Spinal cord (tissue), 10 donors: ENCODE measurements around the gene BRD1. TPM values are rescaled to one million over a fixed set of nuclear protein-coding genes. Genes with fewer than 3 reads are reported as not detected.
A peak's percentile ranks its signal among the peaks of the same experiment; 100 is the strongest.

Experiments
- DNase-seq, 6 donors: peaks; one replicate each; pipeline versions ENCODE4 v3.0.0 to v3.0.0-alpha.2; 2013 to 2015; ENCODE audit warnings: low spot score in 6 of 6, low read depth in 4 of 6
- H3K27ac ChIP-seq: one replicate; pipeline ENCODE4 v1.5.1; 2013; ENCODE audit warnings: low read depth, low read length, control low read depth
- H3K27me3 ChIP-seq: one replicate; pipeline ENCODE4 v1.6.1; 2013; ENCODE audit warnings: low read length; ENCODE audit not compliant: control insufficient read depth, insufficient read depth
- H3K36me3 ChIP-seq: one replicate; pipeline ENCODE4 v1.6.1; 2013; ENCODE audit warnings: low read length; ENCODE audit not compliant: control insufficient read depth, insufficient read depth
- H3K4me1 ChIP-seq: one replicate; pipeline ENCODE4 v1.6.1; 2013; ENCODE audit warnings: low read length; ENCODE audit not compliant: control insufficient read depth, insufficient read depth
- H3K4me3 ChIP-seq: one replicate; pipeline ENCODE4 v1.5.1; 2013; ENCODE audit warnings: low read depth, low read length, control low read depth
- H3K9me3 ChIP-seq: one replicate; pipeline ENCODE4 v1.6.1; 2013; ENCODE audit warnings: low read length; ENCODE audit not compliant: control insufficient read depth, insufficient read depth
- WGBS: methylation state at CpG from one replicate; pipeline ENCODE4 v1.1.5; 2013; ENCODE audit warnings: missing lambda C conversion rate; ENCODE audit not compliant: insufficient coverage; 5-methylcytosine and 5-hydroxymethylcytosine counted together
- polyA plus RNA-seq, 2 donors: library from polyadenylated mRNA; unstranded; fragments of 120-200 nt; gene quantifications; one replicate each; pipeline ENCODE4 v1.2.1, GENCODE V29; 2013; ENCODE audit not compliant: insufficient read length in 2 of 2
- total RNA-seq, 2 donors: library from RNA; depleted of rRNA in 1 of 2; stranded (reverse); fragments of 120-200 nt in 1 of 2; fragments of >200 nt in 1 of 2; gene quantifications; one replicate each; pipeline versions ENCODE4 v1.2.3 to v1.2.4, GENCODE V29; 2013 to 2014
- donor health status: healthy.

Gene BRD1
- total and polyA plus RNA-seq, 4 donors, result 25.7 to 43.2 (median 32.0) TPM

DNA sequence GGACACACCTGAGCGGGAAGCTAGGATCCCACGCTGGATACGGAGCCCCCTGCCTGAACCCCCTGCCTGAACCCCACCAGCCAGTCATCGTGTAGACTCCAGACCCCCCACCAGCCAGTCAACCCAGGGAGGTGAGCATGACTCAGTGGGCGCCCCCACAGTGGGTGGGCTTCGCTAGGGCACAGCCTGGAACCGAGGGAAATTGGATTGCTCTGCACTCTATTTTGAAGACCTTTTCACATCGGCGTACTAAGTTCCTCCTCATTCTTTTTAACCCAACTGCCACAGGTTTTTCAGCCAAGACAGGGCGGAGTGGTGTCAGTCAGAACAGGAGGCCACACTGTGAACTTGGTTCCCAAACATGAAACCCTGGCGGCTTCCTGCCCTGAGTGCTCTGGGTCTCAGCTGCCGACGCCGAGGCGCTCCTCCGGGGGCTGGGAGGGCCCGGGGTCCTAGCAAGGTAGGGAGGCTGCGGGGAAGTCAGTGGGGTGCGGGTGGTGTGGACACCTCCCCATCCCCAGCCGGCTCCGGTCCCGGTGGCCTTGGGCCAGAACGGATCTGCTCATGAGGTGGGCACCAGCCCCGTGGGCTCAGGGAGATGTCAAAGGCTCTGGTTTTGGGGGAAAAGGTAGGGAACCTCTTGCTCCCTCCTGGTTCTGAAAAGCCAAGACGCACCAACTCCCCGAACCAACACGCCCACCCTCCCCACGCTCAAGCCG is 57.0 kb downstream of the BRD1 start:
- Histone ChIP-seq H3K4me3 (no peak overlapping the region), H3K4me1 (peaks cover 21% of the 10 kb centered on the region), H3K36me3 (peaks cover 67% of the 10 kb centered on the region), H3K27me3 (no peaks in the 10 kb centered on the region), H3K9me3 (no peaks in the 10 kb centered on the region), H3K27ac (no peak overlapping the region)
- no peak for DNase-seq
- WGBS, result 73% methylated on average over 11 of the region's 29 CpGs

DNA sequence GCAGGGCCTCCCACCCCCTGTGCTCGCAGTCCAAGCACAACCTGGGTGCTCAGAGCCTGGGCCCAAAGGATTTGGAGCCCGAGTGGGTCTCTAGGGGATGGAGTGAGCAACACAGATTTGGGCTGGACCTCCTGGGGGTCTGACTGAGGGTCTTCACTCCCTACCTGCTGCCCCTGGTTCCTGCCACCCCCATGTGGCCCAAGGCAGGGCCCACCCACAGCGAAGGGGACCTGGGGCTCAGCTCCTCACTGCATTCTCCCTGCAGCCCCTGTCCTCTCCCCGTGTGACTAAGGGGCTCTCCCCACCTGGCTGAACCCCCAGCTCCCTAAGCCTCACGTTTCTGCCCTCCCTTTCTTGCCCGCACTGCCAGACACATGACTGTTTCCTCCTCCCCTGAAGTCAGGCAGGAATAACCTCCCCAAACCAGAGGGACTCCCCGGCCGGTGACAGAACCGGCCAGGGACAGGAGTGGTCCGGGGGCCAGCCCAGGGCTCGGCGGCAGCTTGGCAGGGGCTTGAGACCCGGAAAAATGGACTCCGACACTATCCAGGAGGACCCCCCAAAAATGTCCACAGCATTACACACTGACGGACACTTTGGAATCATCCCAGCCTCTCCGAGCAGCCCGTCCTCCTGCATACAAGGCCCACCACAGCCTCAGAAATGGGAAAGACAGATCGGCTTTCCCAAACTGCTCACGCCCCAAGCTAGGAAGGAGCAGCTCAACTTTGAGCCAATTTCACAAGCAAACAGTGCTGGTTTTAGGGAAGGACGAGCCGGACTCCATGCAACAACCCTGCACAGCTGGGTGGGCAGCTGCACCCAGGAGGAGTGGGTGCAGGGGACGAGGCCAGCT is 57.8 kb downstream of the BRD1 start:
- 86% methylated on average over 22 of the region's 22 CpGs for WGBS
- Histone ChIP-seq H3K4me1 (peaks cover 21% of the 10 kb centered on the region), H3K27ac (no peak overlapping the region), H3K9me3 (no peaks in the 10 kb centered on the region), H3K27me3 (no peaks in the 10 kb centered on the region), H3K36me3 (peaks cover 59% of the 10 kb centered on the region), H3K4me3 (no peak overlapping the region)
- no peak for DNase-seq

DNA sequence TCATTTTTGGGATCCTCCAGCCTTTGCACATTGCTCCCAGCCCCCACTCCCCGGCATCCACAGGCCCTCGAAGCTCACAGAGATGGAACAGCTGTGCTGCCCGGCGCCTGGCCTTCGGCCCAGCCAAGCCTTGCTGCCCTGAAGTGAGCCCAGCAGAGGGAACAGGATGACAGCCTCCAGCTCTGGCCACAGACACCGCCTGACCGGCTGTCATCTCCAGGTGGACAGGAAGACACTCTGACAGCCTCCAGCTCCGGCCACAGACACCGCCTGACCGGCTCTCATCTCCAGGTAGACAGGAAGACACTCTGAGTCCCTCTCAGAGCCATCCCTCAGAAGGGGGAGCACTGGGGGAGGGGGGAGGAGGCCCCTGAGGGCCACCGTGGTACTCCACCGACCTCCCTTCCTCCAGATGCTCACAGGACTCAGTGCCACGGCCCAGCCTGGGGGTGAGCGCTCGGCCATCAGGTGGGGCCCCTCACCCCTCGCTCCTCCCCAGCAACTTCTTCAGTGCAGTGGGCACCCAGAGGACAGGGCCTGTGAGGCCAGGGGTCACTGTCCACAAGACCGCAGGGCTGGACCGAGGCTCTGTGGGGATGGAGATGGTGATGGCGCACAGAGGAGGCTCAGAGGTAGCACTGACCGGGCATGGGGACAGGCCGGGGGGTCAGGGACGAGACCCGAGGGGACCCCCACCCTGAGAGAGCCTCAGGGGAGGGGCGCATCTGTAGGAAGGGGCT is 58.6 kb downstream of the BRD1 start:
- Histone ChIP-seq H3K36me3 (peaks cover 51% of the 10 kb centered on the region), H3K9me3 (no peaks in the 10 kb centered on the region), H3K4me1 (peaks cover 21% of the 10 kb centered on the region), H3K27me3 (no peaks in the 10 kb centered on the region), H3K4me3 (no peak overlapping the region), H3K27ac (no peak overlapping the region)
- WGBS, result 70% methylated on average over 21 of the region's 24 CpGs
- peak in 1 of 6 donors; percentile 43 for DNase-seq

DNA sequence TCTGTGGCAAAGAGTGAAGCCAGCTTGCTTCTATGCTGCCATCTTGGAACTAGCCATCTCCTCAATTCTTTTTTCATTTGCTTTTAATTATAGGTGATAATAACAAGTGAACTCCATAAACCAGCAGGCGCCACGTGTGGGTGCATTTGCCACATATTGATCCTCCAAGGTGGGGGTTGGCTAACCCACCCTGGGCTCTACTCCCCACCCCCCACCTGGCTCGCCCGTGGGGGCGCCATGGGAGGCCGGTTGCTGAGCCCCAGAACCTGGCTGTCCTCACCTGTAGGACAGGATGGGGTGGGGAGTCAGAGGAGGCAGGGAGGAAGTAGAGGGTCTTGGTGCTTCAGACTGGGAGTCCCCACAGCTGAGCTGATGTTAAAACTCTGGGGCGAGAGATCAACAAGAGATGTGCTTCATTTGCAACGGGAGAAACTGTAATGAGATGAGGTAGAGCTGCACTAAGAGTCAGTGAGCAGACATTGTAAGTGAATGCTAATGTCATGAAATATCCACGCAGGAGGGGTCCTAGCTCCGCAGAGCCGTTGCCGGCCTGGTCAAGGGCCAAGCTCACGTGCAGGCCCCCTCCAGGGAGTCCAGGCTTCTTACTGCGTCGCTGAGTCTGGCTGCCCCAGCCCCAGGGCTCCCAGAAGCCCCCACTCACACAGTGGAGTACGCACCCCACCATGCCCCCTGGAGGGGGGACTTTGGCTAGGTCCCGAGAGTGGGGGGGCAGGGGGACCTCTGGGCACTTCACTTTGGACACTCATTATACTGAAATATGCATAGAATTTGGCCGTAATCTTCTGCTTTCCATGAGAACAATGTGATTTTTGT is 59.4 kb downstream of the BRD1 start:
- WGBS, result 33% methylated on average over 9 of the region's 18 CpGs
- Histone ChIP-seq H3K27me3 (no peaks in the 10 kb centered on the region), H3K4me3 (no peak overlapping the region), H3K4me1 (peaks cover 21% of the 10 kb centered on the region), H3K9me3 (no peaks in the 10 kb centered on the region), H3K36me3 (peaks cover 43% of the 10 kb centered on the region), H3K27ac (no peak overlapping the region)
- DNase-seq, result no peak

DNA sequence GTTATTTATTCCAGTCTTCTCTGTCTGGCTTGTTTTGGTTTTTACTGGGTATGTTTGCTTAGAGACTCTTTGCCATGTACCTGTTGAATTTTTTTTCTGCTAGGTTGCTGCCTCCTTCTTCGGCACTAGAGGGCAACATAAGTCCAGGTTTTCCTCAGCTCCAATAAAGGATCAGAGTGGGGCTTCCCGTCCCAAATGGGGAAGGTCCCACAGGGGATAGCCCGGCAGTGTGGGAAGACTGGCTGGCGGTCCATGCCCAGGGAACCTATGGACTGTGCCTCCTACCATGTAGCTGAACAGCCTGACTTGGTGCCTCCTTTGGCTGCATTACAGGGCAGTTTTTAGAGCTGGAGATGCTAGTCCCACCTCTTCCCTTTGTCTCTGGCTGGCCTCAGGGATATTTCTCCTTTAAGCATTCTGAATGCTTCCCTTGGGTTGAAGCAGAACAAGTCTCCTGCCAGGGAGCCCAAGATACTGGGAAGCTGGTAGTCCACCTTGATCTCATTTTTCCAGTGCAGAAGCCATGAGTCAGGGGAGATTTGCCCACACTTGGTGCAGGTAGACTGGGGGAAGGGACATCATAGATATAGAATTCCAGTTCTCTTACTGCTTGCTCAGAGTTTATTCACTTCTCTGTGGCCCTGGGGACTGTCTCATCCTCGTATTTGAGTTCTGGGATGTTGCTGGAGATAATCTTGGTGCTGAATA is 60.2 kb downstream of the BRD1 start:
- no peaks in the 10 kb centered on the region for H3K27me3 ChIP-seq
- H3K4me1 ChIP-seq, result peaks cover 21% of the 10 kb centered on the region
- no peaks in the 10 kb centered on the region for H3K9me3 ChIP-seq
- DNase-seq, result peak in 2 of 6 donors; percentile 64 to 87
- H3K27ac ChIP-seq, result no peak overlapping the region
- no peak overlapping the region for H3K4me3 ChIP-seq
- peaks cover 37% of the 10 kb centered on the region for H3K36me3 ChIP-seq
- 27% methylated on average over 5 of the region's 5 CpGs for whole genome bisulfite sequencing

DNA sequence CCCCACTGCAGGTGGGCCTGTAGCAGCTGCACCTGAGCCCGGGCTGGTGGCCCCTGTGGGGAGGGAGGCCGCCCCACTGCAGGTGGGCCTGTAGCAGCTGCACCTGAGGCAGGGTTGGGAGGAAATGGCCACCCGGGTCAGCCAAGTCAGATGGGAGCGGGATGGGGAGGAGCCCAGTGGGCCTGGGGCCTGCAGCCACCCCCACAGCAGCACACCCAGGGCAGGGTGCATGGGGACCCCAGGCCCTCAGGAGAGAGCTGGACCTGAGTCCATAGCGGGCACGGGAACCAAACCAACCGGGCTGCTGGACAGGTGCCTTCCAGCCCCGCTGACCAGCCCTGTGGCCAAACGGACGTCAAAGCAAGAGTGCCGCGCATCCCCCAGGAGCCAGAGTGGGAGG is 61.7 kb downstream of the BRD1 start:
- Histone ChIP-seq H3K4me1 (peaks cover 21% of the 10 kb centered on the region), H3K36me3 (peaks cover 21% of the 10 kb centered on the region), H3K27me3 (no peaks in the 10 kb centered on the region), H3K27ac (no peak overlapping the region), H3K4me3 (no peak overlapping the region), H3K9me3 (no peaks in the 10 kb centered on the region)
- no peak for DNase-seq
- 98% methylated on average over 12 of the region's 12 CpGs for WGBS

DNA sequence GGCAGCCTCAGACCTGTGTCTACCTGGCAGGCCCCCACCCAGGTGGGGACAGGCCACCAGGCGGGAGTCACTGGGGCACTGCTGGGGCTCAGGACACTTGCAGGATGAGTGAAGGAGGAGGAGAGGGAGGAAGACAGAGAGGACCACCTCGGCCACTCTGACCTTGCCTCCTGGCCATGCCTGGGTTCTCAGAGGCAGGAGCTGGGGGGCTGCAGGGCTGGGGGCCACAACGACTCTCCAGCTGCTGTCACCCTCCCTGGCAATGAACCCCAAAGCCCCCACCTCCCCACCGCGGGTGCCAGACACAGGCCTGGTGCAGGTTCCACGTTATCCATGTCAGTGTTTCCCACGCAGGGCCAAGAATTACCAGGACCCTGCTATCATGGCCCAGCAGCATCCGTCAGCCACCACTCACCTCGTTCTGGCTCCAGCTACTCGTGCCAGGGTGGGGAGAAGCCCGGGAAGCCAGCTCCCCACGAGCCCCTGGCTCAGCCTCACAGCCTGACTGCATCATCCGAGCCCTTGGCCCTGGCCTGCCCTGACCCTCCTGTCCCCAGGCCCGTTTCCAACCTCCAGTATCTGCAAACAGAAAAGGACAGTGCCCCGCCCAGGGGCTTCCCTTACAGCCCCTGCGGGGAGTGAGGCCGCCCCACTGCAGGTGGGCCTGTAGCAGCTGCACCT is 62.4 kb downstream of the BRD1 start:
- Histone ChIP-seq H3K4me3 (no peak overlapping the region), H3K4me1 (peaks cover 17% of the 10 kb centered on the region), H3K36me3 (peaks cover 14% of the 10 kb centered on the region), H3K27ac (no peak overlapping the region), H3K9me3 (no peaks in the 10 kb centered on the region), H3K27me3 (no peaks in the 10 kb centered on the region)
- DNase-seq, result no peak
- 90% methylated on average over 17 of the region's 17 CpGs for WGBS

DNA sequence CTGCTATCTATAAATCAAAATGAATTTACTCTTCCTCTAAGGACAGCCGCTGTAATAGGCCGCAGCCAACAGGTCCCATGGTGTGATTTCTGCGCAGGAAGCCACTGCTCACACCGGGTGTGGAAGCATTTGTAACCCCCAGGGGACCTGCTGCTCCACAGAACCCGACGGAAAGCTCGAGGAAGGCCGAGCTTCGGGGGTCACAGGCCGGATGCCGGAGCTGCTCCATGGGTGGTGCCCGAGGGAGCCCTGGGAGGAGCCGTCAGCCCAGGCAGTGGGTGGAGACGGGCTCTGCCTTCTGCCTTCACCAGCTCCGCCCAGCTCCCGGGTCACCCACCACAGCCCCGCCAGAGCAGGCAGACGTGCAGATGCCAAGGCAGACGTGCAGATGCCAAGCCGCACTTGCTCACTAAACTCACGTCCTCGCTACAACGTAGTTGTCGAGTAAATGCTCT is 63.5 kb downstream of the BRD1 start:
- 68% methylated on average over 23 of the region's 24 CpGs for WGBS
- no peak overlapping the region for H3K27ac ChIP-seq
- no peak overlapping the region for H3K4me3 ChIP-seq
- no peaks in the 10 kb centered on the region for H3K27me3 ChIP-seq
- DNase-seq, result peak in 1 of 6 donors; percentile 37
- H3K36me3 ChIP-seq, result peaks cover 5% of the 10 kb centered on the region
- H3K4me1 ChIP-seq, result peaks cover 9% of the 10 kb centered on the region
- H3K9me3 ChIP-seq, result no peaks in the 10 kb centered on the region
